ENCODE results near the gene SF3B2. TPM values are rescaled to one million over a fixed set of nuclear protein-coding genes. Genes with fewer than 3 reads are reported as not detected.
"Not testable (repeated sequence)": the region's sequence is repeated elsewhere in the genome, so short reads cannot be mapped to it uniquely, and the experiment has no call there.

SF3B2 gene
- total RNA-seq, 3 donors from 2014 or later, result 368 to 384 (median 376) TPM

GRCh38 chr11:66012371-66012945 lies 39.7 kb upstream of the SF3B2 start:
- ATAC-seq (no peak), DNase-seq (no peak)
- Mint-ChIP-seq H3K27me3 (ENCODE audit: low read depth) (peaks cover 22% of the 10 kb centered on the region), H3K9me3 (no peaks in the 10 kb centered on the region), H3K4me3 (no peak overlapping the region), H3K4me1 (ENCODE audit: low read depth) (peaks cover 3% of the 10 kb centered on the region), H3K36me3 (ENCODE audit: insufficient read depth) (no peaks in the 10 kb centered on the region)

GRCh38 chr11:66012946-66013761 lies 39.0 kb upstream of the SF3B2 start:
- Mint-ChIP-seq H3K36me3 (ENCODE audit: insufficient read depth) (no peaks in the 10 kb centered on the region), H3K4me3 (no peak overlapping the region), H3K27me3 (ENCODE audit: low read depth) (peaks cover 22% of the 10 kb centered on the region), H3K9me3 (no peaks in the 10 kb centered on the region), H3K4me1 (ENCODE audit: low read depth) (peaks cover 6% of the 10 kb centered on the region)
- ATAC-seq (no peak), DNase-seq (no peak)

GRCh38 chr11:66013762-66014100 lies 38.4 kb upstream of the SF3B2 start:
- Mint-ChIP-seq H3K27me3 (ENCODE audit: low read depth) (peaks cover 22% of the 10 kb centered on the region), H3K9me3 (no peaks in the 10 kb centered on the region), H3K36me3 (ENCODE audit: insufficient read depth) (no peaks in the 10 kb centered on the region), H3K4me1 (ENCODE audit: low read depth) (peaks cover 6% of the 10 kb centered on the region), H3K4me3 (no peak overlapping the region)
- DNase-seq (no peak), ATAC-seq (no peak)

GRCh38 chr11:66014804-66015453 lies 37.2 kb upstream of the SF3B2 start:
- ATAC-seq (no peak), DNase-seq (no peak)
- H3K9me3 Mint-ChIP-seq, result no peaks in the 10 kb centered on the region
- H3K4me3 Mint-ChIP-seq, result no peak overlapping the region
- peaks cover 6% of the 10 kb centered on the region for H3K4me1 Mint-ChIP-seq (ENCODE audit: low read depth)
- H3K36me3 Mint-ChIP-seq (ENCODE audit: insufficient read depth), result no peaks in the 10 kb centered on the region
- peaks cover 22% of the 10 kb centered on the region for H3K27me3 Mint-ChIP-seq (ENCODE audit: low read depth)

GRCh38 chr11:66015454-66015881 lies 36.7 kb upstream of the SF3B2 start:
- Mint-ChIP-seq H3K4me3 (no peak overlapping the region), H3K36me3 (ENCODE audit: insufficient read depth) (no peaks in the 10 kb centered on the region), H3K4me1 (ENCODE audit: low read depth) (peaks cover 8% of the 10 kb centered on the region), H3K27me3 (ENCODE audit: low read depth) (peaks cover 17% of the 10 kb centered on the region), H3K9me3 (no peaks in the 10 kb centered on the region)
- ATAC-seq, result no peak
- no peak for DNase-seq

GRCh38 chr11:66015936-66016792 lies 36.0 kb upstream of the SF3B2 start:
- Mint-ChIP-seq H3K27me3 (ENCODE audit: low read depth) (peaks cover 16% of the 10 kb centered on the region), H3K4me3 (no peak overlapping the region), H3K9me3 (no peaks in the 10 kb centered on the region)

GRCh38 chr11:66016793-66017177 lies 35.4 kb upstream of the SF3B2 start:
- Mint-ChIP-seq H3K4me1 (ENCODE audit: low read depth) (peaks cover 11% of the 10 kb centered on the region), H3K36me3 (ENCODE audit: insufficient read depth) (no peaks in the 10 kb centered on the region), H3K9me3 (no peaks in the 10 kb centered on the region), H3K27me3 (ENCODE audit: low read depth) (peaks cover 12% of the 10 kb centered on the region), H3K4me3 (no peak overlapping the region)
- no peak for ATAC-seq
- no peak for DNase-seq

More at GRCh38 chr11:66015936-66016792, 36.0 kb upstream of the SF3B2 start:
- ATAC-seq, result no peak
- Mint-ChIP-seq H3K4me1 (ENCODE audit: low read depth) (peaks cover 10% of the 10 kb centered on the region), H3K36me3 (ENCODE audit: insufficient read depth) (no peaks in the 10 kb centered on the region)
- DNase-seq, result no peak

GRCh38 chr11:66017321-66017720 lies 34.8 kb upstream of the SF3B2 start:
- Mint-ChIP-seq H3K27me3 (ENCODE audit: low read depth) (peaks cover 12% of the 10 kb centered on the region), H3K9me3 (no peaks in the 10 kb centered on the region), H3K4me3 (no peak overlapping the region), H3K4me1 (ENCODE audit: low read depth) (peaks cover 11% of the 10 kb centered on the region), H3K36me3 (ENCODE audit: insufficient read depth) (no peaks in the 10 kb centered on the region)
- peak in 1 of 2 donors; percentile 17 for ATAC-seq
- DNase-seq, result peak; percentile 49

- DNase-seq (no peak), ATAC-seq (no peak)
- Mint-ChIP-seq H3K27me3 (ENCODE audit: low read depth) (peaks cover 3% of the 10 kb centered on the region), H3K36me3 (ENCODE audit: insufficient read depth) (no peaks in the 10 kb centered on the region), H3K9me3 (no peaks in the 10 kb centered on the region), H3K4me1 (ENCODE audit: low read depth) (peaks cover 16% of the 10 kb centered on the region), H3K4me3 (no peak overlapping the region)
Measured at GRCh38 chr11:66020212-66020611, 32.0 kb upstream of the SF3B2 start.

GRCh38 chr11:66020618-66021357 lies 31.4 kb upstream of the SF3B2 start:
- DNase-seq (no peak), ATAC-seq (no peak)
- Mint-ChIP-seq H3K36me3 (ENCODE audit: insufficient read depth) (no peaks in the 10 kb centered on the region), H3K4me1 (ENCODE audit: low read depth) (peaks cover 16% of the 10 kb centered on the region), H3K4me3 (no peak overlapping the region), H3K9me3 (no peaks in the 10 kb centered on the region), H3K27me3 (ENCODE audit: low read depth) (peaks cover 3% of the 10 kb centered on the region)

GRCh38 chr11:66022401-66023185 lies 29.6 kb upstream of the SF3B2 start:
- Mint-ChIP-seq H3K9me3 (no peaks in the 10 kb centered on the region), H3K4me1 (ENCODE audit: low read depth) (peaks cover 11% of the 10 kb centered on the region), H3K36me3 (ENCODE audit: insufficient read depth) (no peaks in the 10 kb centered on the region), H3K27me3 (ENCODE audit: low read depth) (peaks cover 3% of the 10 kb centered on the region), H3K4me3 (no peak overlapping the region)
- ATAC-seq (peak; percentile 88 to 95), DNase-seq (peak; percentile 78)

- H3K4me1 Mint-ChIP-seq (ENCODE audit: low read depth); ATAC-seq; H3K27me3 Mint-ChIP-seq (ENCODE audit: low read depth); DNase-seq; H3K36me3 Mint-ChIP-seq (ENCODE audit: insufficient read depth); H3K4me3 Mint-ChIP-seq; H3K9me3 Mint-ChIP-seq: not testable (repeated sequence)
Measured at GRCh38 chr11:66023186-66023440, 29.1 kb upstream of the SF3B2 start.

- DNase-seq, result no peak
- Mint-ChIP-seq H3K9me3 (no peaks in the 10 kb centered on the region), H3K27me3 (ENCODE audit: low read depth) (peaks cover 3% of the 10 kb centered on the region), H3K4me1 (ENCODE audit: low read depth) (peaks cover 6% of the 10 kb centered on the region), H3K36me3 (ENCODE audit: insufficient read depth) (no peaks in the 10 kb centered on the region), H3K4me3 (no peak within 1 kb of the TSS)
- ATAC-seq, result no peak
Measured at GRCh38 chr11:66026017-66026529, 26.1 kb upstream of the SF3B2 start, which contains the start of gene CATSPER1. Gene CATSPER1 (minus strand): TSS chr11:66026479. CDS start chr11:66026379, 100 bp downstream.

All from activated T-cell treated with anti-CD3 and anti-CD28 coated beads, Interleukin-2, amount 50 U/mL, for 4 hours (primary cell).